Endodermal cell (in vitro differentiated cells): ENCODE measurements around the gene FAM186B. TPM values are rescaled to one million over a fixed set of nuclear protein-coding genes. Genes with fewer than 3 reads are reported as not detected.
A peak's percentile ranks its signal among the peaks of the same experiment; 100 is the strongest.

ENCODE experiments used
- DNase-seq: peaks from one replicate; pipeline ENCODE4 v3.0.0-alpha.2; 2017
- H3K27ac ChIP-seq: 2 replicates; pipeline ENCODE4 v1.5.1; 2013; ENCODE audit warnings: mild to moderate bottlenecking, low read depth, low read length, moderate library complexity
- H3K27me3 ChIP-seq: 2 replicates; pipeline ENCODE4 v1.6.1; 2013; ENCODE audit warnings: mild to moderate bottlenecking, low read length, moderate library complexity; ENCODE audit not compliant: insufficient read depth, control insufficient read depth, poor library complexity, severe bottlenecking
- H3K36me3 ChIP-seq: 2 replicates; pipeline ENCODE4 v1.7.0; 2013; ENCODE audit warnings: mild to moderate bottlenecking, low read length, moderate library complexity; ENCODE audit not compliant: control insufficient read depth, insufficient read depth
- H3K4me1 ChIP-seq: one replicate; pipeline ENCODE4 v1.7.0; 2013; ENCODE audit warnings: low read length; ENCODE audit not compliant: control insufficient read depth, insufficient read depth
- H3K4me3 ChIP-seq: 2 replicates; pipeline ENCODE4 v1.5.1; 2013; ENCODE audit warnings: mild to moderate bottlenecking, low read length, moderate library complexity
- H3K9ac ChIP-seq: 2 replicates; pipeline ENCODE4 v1.6.1; 2013; ENCODE audit warnings: mild to moderate bottlenecking, low read length, moderate library complexity; ENCODE audit not compliant: poor library complexity, severe bottlenecking; ENCODE audit errors: extremely low read depth
- H3K9me3 ChIP-seq: 2 replicates; pipeline ENCODE4 v1.6.1; 2013; ENCODE audit warnings: mild to moderate bottlenecking, low read length, moderate library complexity; ENCODE audit not compliant: control insufficient read depth
- H3K27ac Mint-ChIP-seq: 2 replicates; pipeline ENCODE4 v1.8.0; 2020; ENCODE audit warnings: mixed read lengths
- H3K27me3 Mint-ChIP-seq: 2 replicates; pipeline ENCODE4 v1.8.0; 2021; ENCODE audit warnings: mild to moderate bottlenecking, mixed read lengths; ENCODE audit not compliant: insufficient read depth
- H3K36me3 Mint-ChIP-seq: 2 replicates; pipeline ENCODE4 v1.8.0; 2020; ENCODE audit warnings: low read depth, mixed read lengths
- H3K4me1 Mint-ChIP-seq: 2 replicates; pipeline ENCODE4 v1.8.0; 2020; ENCODE audit warnings: mixed read lengths
- H3K4me3 Mint-ChIP-seq: 2 replicates; pipeline ENCODE4 v1.8.0; 2020; ENCODE audit warnings: mild to moderate bottlenecking, moderate library complexity, mixed read lengths
- H3K9me3 Mint-ChIP-seq: 2 replicates; pipeline ENCODE4 v1.8.0; 2020; ENCODE audit warnings: mild to moderate bottlenecking, mixed read lengths
- WGBS, 2 experiments: methylation state at CpG; one replicate each; pipeline versions ENCODE4 v1.1.5 to v1.1.7; 2013; ENCODE audit warnings: missing lambda C conversion rate in 2 of 2, mixed read lengths in 1 of 2; ENCODE audit not compliant: insufficient coverage in 1 of 2, insufficient read length in 1 of 2; 5-methylcytosine and 5-hydroxymethylcytosine counted together
- total RNA-seq, 2 donors: library from RNA; stranded (reverse); fragmentation: NEBNext Ultra II Directional in 1 of 2; extraction: Animal tissue kit (Norgen Biotek cat#: 25700) in 1 of 2; gene quantifications; 2 replicates in 1 of 2; 3 replicates in 1 of 2; pipeline ENCODE4 v1.2.1, GENCODE V29; 2021
- TF ChIP-seq, protein P1 (sequence below): fragments of 200-600 bp; sonication (generic); conservative IDR thresholded peaks from 2 replicates; pipeline ENCODE4 v1.5.0; 2021; ENCODE audit warnings: antibody characterized with exemption, mild to moderate bottlenecking

Gene FAM186B
- total RNA-seq, 2 donors from 2014 or later, result 0.22 to 0.26 TPM

- peaks cover 27% of the 10 kb centered on the region for H3K36me3 Mint-ChIP-seq
- H3K9me3 ChIP-seq, result peaks cover 6% of the 10 kb centered on the region
- no peak for DNase-seq
- H3K27ac Mint-ChIP-seq, result no peak overlapping the region
- no peaks in the 10 kb centered on the region for H3K9me3 Mint-ChIP-seq
- peaks cover 5% of the 10 kb centered on the region for H3K36me3 ChIP-seq
- H3K27ac ChIP-seq, result no peak overlapping the region
- H3K27me3 Mint-ChIP-seq, result no peaks in the 10 kb centered on the region
- TF ChIP-seq, protein P1, sequence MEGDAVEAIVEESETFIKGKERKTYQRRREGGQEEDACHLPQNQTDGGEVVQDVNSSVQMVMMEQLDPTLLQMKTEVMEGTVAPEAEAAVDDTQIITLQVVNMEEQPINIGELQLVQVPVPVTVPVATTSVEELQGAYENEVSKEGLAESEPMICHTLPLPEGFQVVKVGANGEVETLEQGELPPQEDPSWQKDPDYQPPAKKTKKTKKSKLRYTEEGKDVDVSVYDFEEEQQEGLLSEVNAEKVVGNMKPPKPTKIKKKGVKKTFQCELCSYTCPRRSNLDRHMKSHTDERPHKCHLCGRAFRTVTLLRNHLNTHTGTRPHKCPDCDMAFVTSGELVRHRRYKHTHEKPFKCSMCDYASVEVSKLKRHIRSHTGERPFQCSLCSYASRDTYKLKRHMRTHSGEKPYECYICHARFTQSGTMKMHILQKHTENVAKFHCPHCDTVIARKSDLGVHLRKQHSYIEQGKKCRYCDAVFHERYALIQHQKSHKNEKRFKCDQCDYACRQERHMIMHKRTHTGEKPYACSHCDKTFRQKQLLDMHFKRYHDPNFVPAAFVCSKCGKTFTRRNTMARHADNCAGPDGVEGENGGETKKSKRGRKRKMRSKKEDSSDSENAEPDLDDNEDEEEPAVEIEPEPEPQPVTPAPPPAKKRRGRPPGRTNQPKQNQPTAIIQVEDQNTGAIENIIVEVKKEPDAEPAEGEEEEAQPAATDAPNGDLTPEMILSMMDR, result no peak
- WGBS, 2 experiments, result 81 to 84% methylated on average over 3 to 4 of the region's 4 CpGs
- H3K4me1 Mint-ChIP-seq, result no peaks in the 10 kb centered on the region
- no peaks in the 10 kb centered on the region for H3K4me1 ChIP-seq
- no peak overlapping the region for H3K9ac ChIP-seq
- no peak overlapping the region for H3K4me3 ChIP-seq
- no peaks in the 10 kb centered on the region for H3K27me3 ChIP-seq
- H3K4me3 Mint-ChIP-seq, result no peak overlapping the region
These were observed 16.5 kb downstream of the FAM186B start for GRCh38 chr12:49588721-49589516.

- no peak overlapping the region for H3K9ac ChIP-seq
- H3K27ac ChIP-seq, result no peak overlapping the region
- 91 to 93% methylated on average over 3 to 7 of the region's 7 CpGs for WGBS, 2 experiments
- H3K4me3 ChIP-seq, result no peak overlapping the region
- H3K27me3 ChIP-seq, result no peaks in the 10 kb centered on the region
- Mint-ChIP-seq H3K27me3 (no peaks in the 10 kb centered on the region), H3K4me1 (no peaks in the 10 kb centered on the region), H3K27ac (no peak overlapping the region), H3K4me3 (no peak overlapping the region), H3K36me3 (peaks cover 28% of the 10 kb centered on the region), H3K9me3 (no peaks in the 10 kb centered on the region)
- H3K4me1 ChIP-seq, result no peaks in the 10 kb centered on the region
- TF ChIP-seq, protein P1, result no peak
- H3K36me3 ChIP-seq, result peaks cover 5% of the 10 kb centered on the region
- DNase-seq, result no peak
- peaks cover 6% of the 10 kb centered on the region for H3K9me3 ChIP-seq
These were observed 17.2 kb downstream of the FAM186B start for GRCh38 chr12:49588281-49588680.

DNA sequence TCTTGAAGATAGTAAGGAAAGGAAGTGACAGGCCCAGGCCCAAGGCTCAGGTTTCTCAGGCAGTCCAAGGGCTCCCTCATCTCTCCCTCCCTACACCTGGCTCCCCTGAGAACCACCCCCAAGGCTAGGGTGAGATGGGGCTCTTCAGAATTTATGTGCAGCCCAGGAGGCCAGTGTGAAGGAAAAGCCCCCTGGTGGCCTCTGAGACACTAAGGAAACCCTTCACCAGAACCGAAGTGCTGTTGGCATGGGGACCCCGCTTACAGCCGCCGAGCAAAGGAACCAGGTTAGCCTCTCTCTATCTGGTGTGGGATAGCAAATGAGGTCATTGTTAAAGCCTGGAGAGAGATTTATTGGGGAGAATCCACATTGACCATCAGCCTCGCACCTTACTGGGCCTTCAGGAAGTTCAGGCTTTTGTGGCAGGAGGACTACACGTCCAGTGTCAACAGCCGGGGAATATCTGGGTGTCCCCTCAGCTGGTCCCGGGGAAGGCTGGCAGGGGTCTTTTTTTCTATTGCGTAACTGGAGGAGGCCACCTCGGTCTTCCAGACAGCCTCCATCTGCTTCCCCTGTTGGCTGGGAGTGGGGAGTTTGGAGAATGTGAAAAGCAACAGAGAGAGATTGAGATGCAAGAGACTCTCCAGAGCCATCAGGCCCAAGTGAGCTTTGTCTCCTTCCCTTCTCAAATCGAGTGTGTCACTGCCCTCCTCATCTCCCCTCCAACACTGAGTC lies 18.1 kb downstream of the FAM186B start:
- H3K4me1 ChIP-seq, result no peaks in the 10 kb centered on the region
- H3K36me3 Mint-ChIP-seq, result peaks cover 25% of the 10 kb centered on the region
- DNase-seq, result no peak

More for the DNA sequence above, 18.1 kb downstream of the FAM186B start:
- Histone ChIP-seq H3K36me3 (peaks cover 5% of the 10 kb centered on the region), H3K27ac (no peak overlapping the region), H3K9ac (no peak overlapping the region), H3K27me3 (no peaks in the 10 kb centered on the region), H3K9me3 (peaks cover 6% of the 10 kb centered on the region), H3K4me3 (no peak overlapping the region)
- TF ChIP-seq, protein P1, result peak; percentile 62
- no peaks in the 10 kb centered on the region for H3K4me1 Mint-ChIP-seq
- no peak overlapping the region for H3K4me3 Mint-ChIP-seq
- no peak overlapping the region for H3K27ac Mint-ChIP-seq
- H3K9me3 Mint-ChIP-seq, result no peaks in the 10 kb centered on the region
- no peaks in the 10 kb centered on the region for H3K27me3 Mint-ChIP-seq
- WGBS, 2 experiments, result 91 to 93% methylated on average over 7 to 11 of the region's 11 CpGs
